ENCODE measurements around the gene ZSCAN16.

ZSCAN16 gene

DNA sequence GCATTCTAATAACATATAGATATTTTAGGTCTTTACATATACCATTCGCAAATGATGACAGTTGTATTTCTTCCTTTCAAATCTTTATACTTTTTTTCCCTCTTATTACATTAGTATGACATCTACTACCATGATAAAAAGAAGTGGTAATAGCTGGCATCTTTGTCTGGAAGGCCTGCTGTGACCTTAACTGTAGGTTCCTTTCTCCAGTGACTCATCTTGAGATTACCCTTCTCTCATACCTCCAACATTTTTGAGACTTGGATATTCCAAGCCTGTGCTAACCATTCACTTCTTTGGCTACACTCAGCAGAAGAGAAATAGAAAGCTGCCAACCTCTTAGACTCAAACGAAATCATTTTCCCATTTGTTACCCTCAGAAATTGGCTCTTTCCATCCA, 47.6 kb downstream of the ZSCAN16 start:
- DNase-seq (ENCODE audit: low spot score): no peak

DNA sequence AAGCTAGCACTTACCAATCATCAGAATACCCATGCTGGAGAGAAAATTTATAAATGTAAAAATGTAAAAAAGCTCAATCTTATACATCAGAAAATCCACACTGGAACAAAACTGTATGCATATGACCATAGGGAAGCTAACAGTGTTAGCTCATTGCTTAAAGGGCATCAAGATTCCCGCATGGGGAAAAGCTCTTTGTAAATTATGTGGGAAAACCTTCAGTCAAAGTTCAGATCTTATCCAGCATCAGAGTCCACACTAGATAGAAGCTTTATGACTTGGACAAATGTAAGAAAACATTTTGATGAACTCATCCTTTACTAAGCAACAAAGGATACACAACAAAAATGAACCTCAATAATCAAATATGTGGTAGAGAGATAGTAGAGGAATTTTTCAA, 52.0 kb downstream of the ZSCAN16 start:
- DNase-seq (ENCODE audit: low spot score): no peak

Measured in NAMALWA (cell line).